ENCODE results near the gene ETFBKMT.
"Not testable (repeated sequence)": the region's sequence is repeated elsewhere in the genome, so short reads cannot be mapped to it uniquely, and the experiment has no call there.

Gene ETFBKMT

DNA sequence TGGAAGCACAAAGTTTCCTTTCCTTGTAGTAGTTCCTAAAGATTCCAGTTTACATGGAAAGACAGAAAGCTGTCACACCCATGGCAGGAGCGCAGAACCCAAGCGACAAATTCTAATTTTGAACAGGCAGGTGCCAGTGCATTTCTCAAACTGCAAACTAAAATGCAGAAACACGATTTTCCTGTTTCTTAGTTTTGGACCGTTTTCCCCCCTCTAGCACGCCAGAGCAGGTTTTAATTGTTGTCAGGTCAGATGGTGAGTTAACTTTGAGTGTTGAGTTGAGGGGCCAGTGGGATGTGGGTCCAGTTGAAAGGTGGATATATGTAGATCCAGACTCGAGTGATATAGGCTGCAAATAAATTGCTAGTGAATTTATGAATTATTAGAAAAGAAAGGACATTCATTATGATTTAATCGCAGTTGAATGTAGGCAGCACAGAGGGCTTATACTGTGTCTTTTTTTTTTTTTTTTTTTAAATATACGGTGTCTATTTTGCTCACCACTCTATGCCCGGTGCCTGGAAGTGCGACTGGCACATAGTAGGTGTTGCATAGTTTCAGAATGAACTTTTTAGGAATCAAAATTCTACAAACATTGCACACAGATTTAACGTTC, 909 bp upstream of the ETFBKMT start:
- no peak for DNase-seq

- no peak for DNase-seq
Measured at GRCh38 chr12:31662176-31662849, 2.8 kb downstream of the ETFBKMT start.

DNA sequence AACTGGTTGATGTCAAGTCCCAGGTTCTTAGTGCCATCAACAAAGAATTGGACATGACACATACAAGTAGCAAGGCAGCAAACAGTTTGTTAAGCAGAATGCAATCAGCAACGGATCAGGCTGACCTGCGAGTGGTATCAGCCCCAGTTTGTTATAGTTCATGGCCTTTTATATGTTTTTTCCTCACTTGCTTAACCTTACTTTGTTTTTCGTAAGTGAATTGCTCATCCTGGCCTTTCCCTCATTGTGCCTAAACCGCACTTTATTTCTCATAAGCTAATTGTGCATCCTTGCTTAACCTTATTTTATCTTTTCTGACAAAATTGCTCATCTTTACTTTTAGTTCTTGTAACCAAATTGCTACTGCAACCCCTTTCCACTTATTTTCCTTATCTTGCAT, 4.1 kb downstream of the ETFBKMT start:
- DNase-seq = no peak

DNA sequence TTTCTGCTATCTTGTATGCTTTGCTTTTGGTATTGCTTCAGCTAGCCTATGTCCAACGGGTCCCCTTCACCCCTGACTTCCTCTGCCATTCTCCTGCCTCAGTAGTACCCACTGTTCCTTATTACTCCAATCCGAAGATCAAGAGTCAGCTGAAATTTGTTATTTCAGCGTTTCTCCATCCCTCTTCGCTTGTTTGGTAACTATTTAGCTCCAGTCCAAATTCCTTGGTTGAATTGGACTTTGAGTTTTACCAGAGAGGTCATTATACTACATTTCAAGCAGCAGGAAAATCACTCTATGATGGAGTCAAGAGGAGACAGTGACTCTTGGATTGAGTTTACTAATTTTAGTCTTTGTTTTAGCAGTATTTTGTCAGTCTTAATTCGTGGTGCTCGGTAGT, 4.5 kb downstream of the ETFBKMT start:
- no peak for DNase-seq

- DNase-seq = no peak
Measured at GRCh38 chr12:31669020-31669419, 9.5 kb downstream of the ETFBKMT start.

DNA sequence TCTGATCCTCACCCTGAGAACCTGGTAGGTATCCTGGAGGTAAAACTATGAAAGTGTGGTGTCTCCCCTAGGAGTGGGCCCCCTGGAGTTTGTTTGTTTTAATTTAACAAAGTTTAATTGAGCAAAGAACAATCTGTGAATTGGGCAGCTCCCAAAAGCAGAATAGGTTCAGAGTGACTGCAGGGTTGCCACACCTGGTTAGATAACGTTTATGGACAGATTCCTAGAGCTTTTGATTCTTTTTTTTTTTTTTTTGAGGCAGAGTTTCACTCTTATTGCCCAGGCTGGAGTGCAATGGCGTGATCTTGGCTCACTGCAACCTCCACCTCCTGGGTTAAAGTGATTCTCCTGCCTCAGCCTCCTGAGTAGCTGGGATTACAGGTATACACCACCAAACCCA, 10.1 kb downstream of the ETFBKMT start:
- not testable (repeated sequence) for DNase-seq

DNA sequence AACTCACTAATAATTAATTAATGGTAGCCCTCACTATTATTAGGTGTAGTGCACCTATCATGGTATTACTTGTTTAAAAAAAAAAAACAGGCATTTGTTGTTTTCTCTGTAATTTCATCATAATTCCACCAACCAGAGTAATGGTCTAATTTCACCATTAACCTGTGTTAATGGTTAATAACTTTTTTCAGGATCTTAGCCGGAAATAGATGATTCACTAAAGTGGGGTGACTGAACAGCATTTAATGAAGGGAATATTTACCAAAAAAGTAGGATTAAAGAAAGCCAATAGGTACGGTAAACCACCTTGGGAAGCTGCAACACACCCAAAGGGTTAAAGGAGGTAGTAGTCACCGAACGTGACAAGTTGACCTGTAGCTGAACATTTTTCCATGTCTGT, 13.0 kb downstream of the ETFBKMT start:
- no peak for DNase-seq

DNA sequence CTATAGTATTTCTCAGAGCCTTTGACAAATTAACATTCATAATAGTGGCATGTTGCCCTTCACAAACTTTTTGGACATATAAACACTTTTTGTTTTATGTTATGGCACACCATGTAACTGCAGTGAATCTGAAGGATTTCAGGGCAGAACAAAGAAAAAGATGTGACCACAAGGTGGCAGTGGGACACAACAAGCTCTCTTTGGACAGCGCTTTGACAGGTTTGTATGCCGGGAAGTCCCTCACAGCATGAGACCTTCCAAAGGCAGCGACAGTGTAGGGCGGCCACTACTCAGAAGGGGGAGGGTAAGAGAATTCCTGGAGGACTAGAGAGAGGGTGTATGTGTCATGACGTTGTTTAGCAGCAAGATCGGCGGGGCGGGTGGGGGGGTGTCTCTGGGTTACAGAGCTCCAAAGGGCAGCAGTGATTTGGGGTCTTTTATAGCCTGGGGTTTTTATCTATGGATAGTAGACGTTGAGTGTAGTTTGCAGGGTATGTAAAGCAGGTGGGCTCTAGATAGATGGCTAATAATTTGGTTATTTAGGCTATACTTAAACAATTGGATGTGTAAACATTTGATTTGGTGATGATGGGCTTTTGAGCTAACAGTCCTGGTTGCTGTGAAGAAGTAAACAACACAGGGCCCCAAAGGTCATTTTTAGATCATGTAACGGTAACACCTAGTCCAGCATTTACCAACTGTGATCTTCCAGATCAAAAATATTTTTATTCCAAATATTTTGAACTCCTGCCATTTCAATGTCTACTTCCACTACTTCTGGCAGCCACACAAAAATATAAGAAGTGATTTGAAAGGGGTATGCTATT, 22.9 kb downstream of the ETFBKMT start:
- peak; percentile 76 for DNase-seq

- no peak for DNase-seq
Measured at GRCh38 chr12:31685801-31686200, 26.3 kb downstream of the ETFBKMT start.

- DNase-seq = no peak
Measured at GRCh38 chr12:31687101-31687527, 27.6 kb downstream of the ETFBKMT start.

GRCh38 chr12:31689921-31690320, 30.4 kb downstream of the ETFBKMT start:
- DNase-seq = not testable (repeated sequence)

DNA sequence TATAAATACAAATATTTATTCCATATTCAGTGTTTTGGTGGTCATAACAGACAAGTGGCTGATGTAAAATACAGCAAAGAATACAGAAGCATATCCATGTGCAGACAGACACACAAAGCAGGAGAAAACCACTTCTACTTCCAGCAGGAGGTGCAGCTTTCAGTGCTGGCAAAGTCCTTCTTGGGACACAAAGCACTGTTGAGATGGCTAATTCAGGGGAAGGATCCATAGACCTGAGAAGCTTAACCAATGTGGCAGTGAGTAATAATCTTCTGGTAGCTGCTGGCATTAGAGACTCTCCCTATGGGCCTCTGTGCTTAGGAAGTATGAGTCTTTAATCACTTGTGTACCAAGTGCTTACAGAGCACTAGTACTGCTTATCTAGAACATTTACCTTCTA, 42.6 kb downstream of the ETFBKMT start:
- no peak for DNase-seq

DNA sequence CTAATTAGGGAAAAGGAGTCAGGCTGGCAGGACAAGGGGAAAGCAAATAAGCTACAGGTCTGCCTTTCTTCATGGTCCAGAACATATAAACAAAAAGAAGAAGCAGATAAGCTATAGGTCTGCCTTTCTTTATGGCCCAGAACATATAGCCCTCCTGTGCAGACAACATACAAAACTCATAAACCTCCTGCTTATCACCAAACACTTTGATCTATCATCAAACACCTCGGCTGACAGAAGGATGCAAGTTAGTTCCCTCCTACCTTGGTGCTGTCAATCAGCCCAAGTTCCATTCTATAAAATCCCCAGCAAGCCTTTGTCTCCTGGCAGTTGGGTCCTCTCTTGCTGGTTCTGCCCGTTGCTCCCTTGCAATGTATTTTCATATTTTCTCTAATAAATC, 46.1 kb downstream of the ETFBKMT start:
- DNase-seq = no peak

GRCh38 chr12:31708118-31708517, 48.6 kb downstream of the ETFBKMT start:
- not testable (repeated sequence) for DNase-seq

GRCh38 chr12:31710021-31710818, 50.7 kb downstream of the ETFBKMT start:
- no peak for DNase-seq

GRCh38 chr12:31712877-31713276, 53.4 kb downstream of the ETFBKMT start:
- DNase-seq = no peak

DNA sequence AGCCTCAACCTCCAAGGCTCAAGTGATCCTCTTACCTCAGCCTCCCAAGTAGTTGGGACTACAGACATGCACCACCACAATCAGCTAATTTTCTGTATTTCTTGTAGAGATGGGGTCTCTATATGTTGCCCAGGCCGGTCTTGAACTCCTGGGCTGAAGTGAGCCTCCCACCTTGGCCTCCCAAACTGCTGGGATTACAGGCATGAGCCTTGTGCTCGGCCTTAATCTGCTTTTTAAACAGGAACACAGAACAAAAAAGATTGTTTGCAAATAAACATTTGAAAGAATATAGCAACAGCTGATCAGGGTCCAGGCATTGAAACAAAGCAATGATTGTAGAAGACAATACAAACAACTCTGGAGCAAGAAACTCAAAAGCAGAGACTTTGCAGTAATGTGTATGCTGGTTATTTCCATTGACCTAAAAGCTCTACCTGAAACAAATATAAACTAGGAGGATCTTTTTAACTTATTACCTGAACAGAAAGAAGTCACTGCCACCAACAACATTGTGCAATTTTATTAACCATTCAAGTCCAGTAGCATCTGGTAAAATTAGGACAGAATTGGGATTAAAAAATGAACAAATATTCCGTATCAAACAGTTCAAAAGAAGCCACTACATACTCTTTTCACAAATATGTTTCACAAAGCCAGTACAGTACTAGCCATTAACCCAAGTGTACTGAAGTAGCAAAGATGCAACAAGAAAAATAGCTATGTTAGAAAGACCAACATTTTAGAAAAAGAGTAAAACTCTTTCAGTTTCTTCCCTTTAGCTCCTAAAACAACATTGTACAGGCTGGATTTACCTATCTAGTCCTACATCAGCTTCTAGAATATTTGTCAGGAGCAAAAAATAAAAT, 55.2 kb downstream of the ETFBKMT start:
- DNase-seq = no peak

GRCh38 chr12:31715283-31715825, 55.9 kb downstream of the ETFBKMT start:
- no peak for DNase-seq

DNA sequence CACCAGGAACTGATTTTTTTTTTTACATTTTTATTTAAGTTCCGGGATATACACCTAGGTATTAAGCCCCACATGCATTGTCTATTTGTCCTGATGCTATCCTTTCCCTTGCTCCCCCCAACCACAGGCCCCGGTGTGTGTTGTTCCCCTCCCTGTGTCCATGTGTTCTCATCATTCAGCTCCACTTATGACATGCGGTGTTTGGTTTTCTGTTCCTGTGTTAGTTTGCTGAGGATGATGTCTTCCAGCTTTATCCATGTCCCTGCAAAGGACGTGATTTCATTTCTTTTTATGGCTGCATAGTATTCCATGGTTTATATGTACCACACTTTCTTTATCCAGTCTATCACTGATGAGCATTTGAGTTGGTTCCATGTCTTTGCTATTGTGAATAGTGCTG, 57.5 kb downstream of the ETFBKMT start:
- DNase-seq = not testable (repeated sequence)

DNA sequence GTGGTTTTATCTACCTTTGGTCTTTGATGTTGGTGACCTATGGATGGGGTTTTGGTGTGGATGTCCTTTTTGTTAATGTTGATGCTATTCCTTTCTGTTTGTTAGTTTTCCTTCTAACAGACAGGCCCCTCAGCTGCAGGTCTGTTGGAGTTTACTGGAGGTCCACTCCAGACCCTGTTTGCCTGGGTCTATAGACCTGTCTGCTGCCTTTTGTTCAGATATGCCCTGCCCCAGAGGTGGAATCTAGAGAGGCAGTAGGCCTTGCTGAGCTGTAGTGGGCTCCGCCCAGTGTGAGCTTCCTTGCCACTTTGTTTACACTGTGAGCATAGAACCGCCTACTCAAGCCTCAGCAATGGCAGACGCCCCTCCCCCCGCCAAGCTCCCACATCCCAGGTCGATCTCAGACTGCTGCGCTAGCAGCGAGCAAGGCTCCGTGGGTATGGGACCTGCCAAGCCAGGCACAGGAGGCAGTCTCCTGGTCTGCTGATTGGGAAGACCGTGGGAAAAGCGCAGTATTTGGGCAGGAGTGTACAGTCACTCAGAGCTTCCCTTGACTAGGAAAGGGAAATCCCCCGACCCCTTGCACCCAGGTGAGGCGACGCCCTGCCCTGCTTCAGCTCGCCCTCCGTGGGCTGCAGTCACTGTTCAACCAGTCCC, 59.2 kb downstream of the ETFBKMT start:
- DNase-seq = not testable (repeated sequence)

DNA sequence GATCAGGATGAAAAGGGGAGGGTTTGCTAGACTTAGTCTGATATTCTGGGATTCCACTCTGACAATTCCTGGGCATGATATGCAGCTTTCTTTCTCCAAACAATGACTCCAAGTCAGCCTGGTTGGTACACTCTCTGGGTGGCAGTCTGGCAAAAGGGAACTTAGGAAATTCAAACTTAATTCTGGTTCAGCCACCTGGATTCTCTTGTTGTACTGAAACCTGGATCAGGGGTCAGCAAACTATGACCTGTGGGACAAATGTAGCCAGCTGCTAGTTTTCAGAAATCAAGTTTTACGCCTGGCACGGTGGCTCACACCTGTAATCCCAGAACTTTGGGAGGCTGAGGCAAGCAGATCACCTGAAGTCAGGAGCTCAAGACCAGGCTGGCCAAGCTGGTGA, 63.1 kb downstream of the ETFBKMT start:
- no peak for DNase-seq
